Subcutaneous adipose tissue (tissue), 4 donors: ENCODE measurements around the gene VWA1. TPM values are rescaled to one million over a fixed set of nuclear protein-coding genes. Genes with fewer than 3 reads are reported as not detected.

ENCODE experiments used
- CTCF ChIP-seq: fragments of 450-650 bp; IDR thresholded peaks from one replicate; pipeline ENCODE4 v1.5.1; 2016; ENCODE audit warnings: low read depth, mild to moderate bottlenecking, control low read depth, antibody characterized with exemption, moderate library complexity
- total RNA-seq, 4 donors: library from RNA; depleted of rRNA; stranded (reverse); fragments of >200 nt; gene quantifications; one replicate each; pipeline ENCODE4 v1.1.0, GENCODE V29; 2016

The VWA1 gene
- total RNA-seq, 4 donors from 2014 or later: 6.0 to 21.3 (median 10.3) TPM

- TF ChIP-seq CTCF: no peak
These were observed 35.5 kb upstream of the VWA1 start for GRCh38 chr1:1399872-1400575.

GRCh38 chr1:1400576-1401456 is 34.7 kb upstream of the VWA1 start:
- no peak for TF ChIP-seq CTCF

- no peak for TF ChIP-seq CTCF
These were observed 34.0 kb upstream of the VWA1 start for GRCh38 chr1:1401457-1402010.

GRCh38 chr1:1402072-1402900 is 33.2 kb upstream of the VWA1 start:
- no peak for TF ChIP-seq CTCF

GRCh38 chr1:1403653-1404052 is 31.8 kb upstream of the VWA1 start:
- TF ChIP-seq CTCF: no peak

GRCh38 chr1:1406101-1406820 is 29.2 kb upstream of the VWA1 start:
- TF ChIP-seq CTCF: no peak
